Stimulated activated CD4-positive, alpha-beta T cell treated with anti-CD3 and anti-CD28 coated beads, Interleukin-12 subunit alpha, Interleukin-12 subunit beta, amount 100 ng/mL, for 4 hours (primary cell): Measurements from ENCODE around the gene FOXP4.
A peak's percentile ranks its signal among the peaks of the same experiment; 100 is the strongest.
"Not testable (repeated sequence)": the region's sequence is repeated elsewhere in the genome, so short reads cannot be mapped to it uniquely, and the experiment has no call there.

ENCODE experiments used
- DNase-seq: peaks from one replicate; pipeline ENCODE4 v3.0.0-alpha.2; 2020

The FOXP4 gene

GRCh38 chr6:41602422-41602743 is 56.2 kb downstream of the FOXP4 start:
- no peak for DNase-seq

- DNase-seq: peak; percentile 62
Measured at GRCh38 chr6:41602864-41603608, 56.9 kb downstream of the FOXP4 start.

GRCh38 chr6:41604006-41604405 is 57.8 kb downstream of the FOXP4 start:
- DNase-seq: no peak

GRCh38 chr6:41605649-41606048 is 59.5 kb downstream of the FOXP4 start:
- no peak for DNase-seq

GRCh38 chr6:41607036-41607435 is 60.9 kb downstream of the FOXP4 start:
- no peak for DNase-seq

- no peak for DNase-seq
Measured at GRCh38 chr6:41607736-41608135, 61.6 kb downstream of the FOXP4 start.

GRCh38 chr6:41608443-41609151 is 62.4 kb downstream of the FOXP4 start:
- no peak for DNase-seq

- no peak for DNase-seq
Measured at GRCh38 chr6:41614715-41615114, 68.5 kb downstream of the FOXP4 start.

- DNase-seq: no peak
Measured at GRCh38 chr6:41615311-41615710, 69.1 kb downstream of the FOXP4 start.

DNA sequence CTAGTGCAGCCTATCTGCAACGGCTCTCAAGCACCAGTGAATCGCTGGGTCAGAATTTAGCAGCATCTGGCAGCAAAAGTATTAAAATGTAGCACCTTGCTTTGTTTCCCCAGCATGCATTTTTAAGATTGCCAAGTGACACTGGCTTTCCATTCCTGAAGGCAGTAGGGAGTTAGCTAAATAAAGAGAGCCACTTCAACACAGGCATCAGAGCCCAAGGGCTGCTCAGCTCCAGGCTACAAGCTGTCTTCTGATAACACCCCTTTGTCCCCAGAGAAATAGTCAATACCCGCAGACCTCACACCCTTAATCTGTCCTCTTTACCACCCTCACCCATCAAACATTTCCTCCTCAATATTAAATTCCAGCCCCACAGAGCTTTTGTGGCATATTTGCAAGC is 72.4 kb downstream of the FOXP4 start:
- no peak for DNase-seq

DNA sequence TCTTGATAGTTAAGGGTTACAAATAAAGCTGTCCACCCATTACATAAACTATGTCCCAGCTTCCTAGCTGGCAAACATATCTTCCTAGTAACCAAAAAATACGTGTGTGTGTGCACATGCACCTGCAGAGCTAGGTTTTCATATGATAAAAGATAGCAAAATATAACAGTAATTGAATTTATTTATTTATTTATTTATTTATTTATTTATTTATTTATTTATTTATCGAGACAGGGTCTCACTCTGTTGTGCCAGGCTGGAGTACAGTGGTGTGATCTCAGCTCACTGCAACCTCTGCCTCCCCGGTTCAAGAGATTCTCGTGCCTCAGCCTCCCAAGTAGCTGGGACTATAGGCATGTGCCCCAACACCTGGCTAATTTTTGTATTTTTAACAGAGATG is 73.0 kb downstream of the FOXP4 start:
- DNase-seq: not testable (repeated sequence)

DNA sequence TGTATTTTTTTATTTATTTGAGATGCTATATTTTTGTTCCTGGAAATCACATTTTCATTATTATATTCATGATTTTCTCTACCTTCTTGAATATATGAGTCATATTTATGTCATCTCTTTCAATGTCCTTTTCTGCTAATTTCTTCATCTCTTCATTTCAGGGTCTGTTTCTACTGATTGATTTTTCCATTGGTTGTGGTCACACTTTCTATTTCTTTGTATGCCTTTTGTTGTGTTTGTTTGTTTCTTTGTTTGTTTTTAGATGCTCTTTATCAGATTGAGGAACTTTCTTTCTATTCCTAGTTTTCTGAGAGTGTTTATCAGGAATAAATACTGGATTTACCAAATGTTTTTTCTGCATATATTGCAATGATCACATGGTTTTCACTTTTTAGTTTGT is 75.2 kb downstream of the FOXP4 start:
- DNase-seq: no peak

GRCh38 chr6:41621802-41622201 is 75.6 kb downstream of the FOXP4 start:
- no peak for DNase-seq

DNA sequence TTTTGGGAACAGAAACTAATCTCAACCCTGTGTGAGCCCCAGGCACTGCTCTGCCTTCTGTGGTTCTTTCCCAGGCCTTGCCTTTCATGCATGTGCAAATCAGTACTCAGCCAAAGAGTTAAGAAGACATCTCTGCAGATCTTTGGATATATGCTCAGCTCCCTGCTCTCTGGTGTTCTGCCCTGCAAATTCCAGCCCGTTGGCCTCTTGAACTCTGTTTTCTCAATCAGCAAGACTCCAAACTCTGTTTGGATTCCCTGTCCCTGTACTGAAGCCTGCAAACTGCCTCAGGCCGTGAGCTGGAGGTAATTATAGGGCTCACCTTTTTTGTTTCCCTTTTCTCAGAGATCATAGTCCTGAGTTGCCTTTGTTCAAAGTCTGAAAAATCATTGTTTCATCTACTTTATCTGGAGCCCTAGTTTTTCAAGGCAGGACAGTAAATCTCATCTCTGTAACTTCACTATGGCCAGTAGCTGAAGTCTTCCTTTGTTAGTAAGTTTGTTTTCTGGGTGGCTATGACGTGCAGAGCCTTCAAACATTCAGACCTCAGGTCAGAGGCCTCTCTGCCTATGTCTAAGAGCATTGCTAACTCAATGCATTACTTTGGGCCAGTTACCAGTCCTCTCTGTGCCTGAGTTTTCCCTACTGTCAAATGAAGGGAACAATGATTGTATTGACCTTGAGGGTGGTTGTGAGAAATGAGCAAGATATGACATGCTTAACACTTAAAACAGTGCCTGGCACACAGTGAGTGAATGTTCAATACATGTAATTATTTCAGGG is 76.2 kb downstream of the FOXP4 start:
- DNase-seq: no peak

DNA sequence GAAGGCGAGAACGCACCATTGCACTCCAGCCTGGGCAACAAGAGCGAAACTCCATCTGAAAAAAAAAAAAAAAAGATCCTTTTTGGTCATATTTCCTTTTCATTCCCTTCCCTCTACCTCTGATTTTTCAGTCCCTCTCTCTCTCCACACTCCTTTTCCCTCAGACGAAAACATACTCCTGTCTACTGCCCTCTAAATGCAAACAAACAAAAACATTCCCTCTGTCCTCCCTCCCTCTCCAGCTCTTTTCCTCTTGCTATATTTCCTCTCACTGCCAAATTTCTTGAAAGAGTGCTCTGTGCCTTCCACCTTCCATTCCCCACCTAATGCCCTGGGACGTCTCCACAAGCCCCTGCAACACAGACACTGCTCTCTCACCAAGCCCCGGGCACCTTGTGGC is 77.1 kb downstream of the FOXP4 start:
- no peak for DNase-seq

DNA sequence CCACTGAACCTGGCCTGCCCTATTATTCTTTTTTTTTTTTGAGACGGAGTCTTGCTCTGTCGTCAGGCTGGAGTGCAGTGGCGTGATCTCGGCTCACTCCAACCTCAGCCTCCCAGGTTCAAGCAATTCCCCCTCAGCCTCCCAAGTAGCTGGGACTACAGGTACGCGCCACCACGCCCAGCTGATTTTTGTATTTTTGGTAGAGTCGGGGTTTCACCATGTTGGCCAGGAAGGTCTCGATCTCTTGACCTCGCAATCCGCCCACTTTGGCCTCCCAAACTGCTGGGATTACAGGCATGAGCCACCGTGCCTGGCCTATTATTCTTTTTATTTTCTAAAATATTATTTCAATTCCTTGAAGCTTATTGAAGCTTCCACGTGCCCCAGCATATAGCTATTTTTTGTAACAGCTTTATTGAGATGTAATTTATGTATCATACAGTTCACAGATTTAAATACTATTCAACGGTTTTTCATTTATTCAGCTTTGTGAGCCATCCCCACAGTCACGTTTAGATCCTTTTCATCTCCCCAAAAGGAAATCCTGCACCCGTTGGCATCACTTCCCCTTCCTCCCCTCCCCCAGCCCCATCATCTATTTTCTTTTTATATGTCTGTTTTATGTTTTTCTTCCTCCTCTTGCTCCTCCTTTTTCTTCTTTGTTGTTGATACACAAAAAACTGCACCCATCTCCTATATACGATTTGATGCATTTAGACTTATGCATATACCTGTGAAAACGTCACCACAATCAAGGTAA is 78.6 kb downstream of the FOXP4 start:
- no peak for DNase-seq

DNA sequence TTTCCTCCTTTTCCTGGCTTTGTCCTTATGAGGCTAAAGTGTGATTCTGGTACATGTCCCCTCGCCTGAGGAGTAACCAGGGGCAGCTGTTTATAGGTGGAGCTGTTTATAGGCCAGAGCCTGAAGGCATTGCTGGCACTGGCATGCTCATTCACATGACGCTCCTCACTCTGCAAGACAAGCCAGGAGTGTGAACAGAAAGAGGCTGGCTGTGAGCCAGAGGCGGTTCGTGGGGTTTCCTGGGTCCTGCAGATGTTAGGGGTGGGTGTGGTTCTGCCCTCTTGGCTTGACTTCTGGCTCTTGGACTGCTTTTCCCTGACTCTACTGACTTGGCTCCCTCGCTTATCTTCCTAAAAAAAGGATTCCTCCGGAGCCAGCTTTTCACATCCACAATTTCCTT is 79.3 kb downstream of the FOXP4 start:
- DNase-seq: no peak

GRCh38 chr6:41626022-41626421 is 79.8 kb downstream of the FOXP4 start:
- no peak for DNase-seq

GRCh38 chr6:41626917-41627316 is 80.7 kb downstream of the FOXP4 start:
- DNase-seq: no peak

- no peak for DNase-seq
Measured at GRCh38 chr6:41629128-41629527, 82.9 kb downstream of the FOXP4 start.

DNA sequence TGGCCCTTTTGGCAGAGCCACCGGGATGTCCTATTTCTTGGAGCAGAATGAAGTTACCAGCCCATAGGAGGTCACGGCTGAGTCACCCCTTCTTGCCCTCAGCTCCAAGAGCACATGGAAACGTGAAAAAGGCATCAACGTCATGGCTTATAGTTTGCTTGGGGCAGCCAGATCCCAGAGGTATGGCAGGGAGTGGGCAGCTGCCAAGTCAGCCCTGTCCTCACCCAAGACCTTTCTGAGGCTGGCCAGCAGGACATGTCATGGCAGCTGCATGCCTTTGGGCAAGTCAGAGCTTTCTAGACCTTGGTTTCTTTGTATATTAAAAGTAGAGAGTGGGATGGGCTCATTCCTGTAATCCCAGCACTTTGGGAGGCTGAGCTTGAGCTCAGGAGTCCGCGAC is 83.9 kb downstream of the FOXP4 start:
- no peak for DNase-seq

- DNase-seq: no peak
Measured at GRCh38 chr6:41630946-41631345, 84.8 kb downstream of the FOXP4 start.

DNA sequence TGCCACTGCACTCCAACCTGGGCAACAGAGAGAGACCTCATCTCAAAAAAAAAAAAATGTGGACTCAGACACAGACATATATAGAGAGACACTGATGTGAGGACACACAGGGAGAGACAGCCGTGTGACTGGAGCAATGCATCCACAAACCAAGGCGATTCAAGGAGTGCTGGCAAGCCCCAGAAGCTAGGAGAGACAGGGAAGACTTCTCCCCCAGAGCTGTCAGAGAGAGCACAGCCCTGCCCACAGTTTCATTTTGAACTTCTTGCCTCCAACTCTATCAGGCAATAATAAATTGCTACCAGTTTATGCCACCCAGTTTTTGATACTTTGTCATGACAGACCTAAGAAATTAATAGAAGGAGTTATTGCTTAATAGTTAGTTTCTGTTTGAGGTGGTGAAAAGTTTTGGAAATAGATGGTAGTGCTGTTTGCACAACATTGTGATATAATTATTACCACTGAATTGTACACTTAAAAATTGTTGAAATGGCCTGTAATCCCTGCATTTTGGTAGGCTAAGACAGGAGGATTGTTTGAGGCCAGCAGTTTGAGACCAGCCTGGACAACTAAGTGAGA is 87.0 kb downstream of the FOXP4 start:
- DNase-seq: no peak
